ENCODE data around the gene ZC3HAV1L.

ZC3HAV1L gene

GRCh38 chr7:138987686-138988085, 48.2 kb downstream of the ZC3HAV1L start:
- Histone ChIP-seq H3K9me2 (replicated peaks; ENCODE audit: insufficient read depth, low read length) (no peaks in the 10 kb centered on the region), H3K9me3 (replicated peaks; ENCODE audit: insufficient read depth, low read length) (no peaks in the 10 kb centered on the region), H3K27ac (ENCODE audit: low read length) (no peak overlapping the region), H3K36me3 (replicated peaks; ENCODE audit: insufficient read depth, low read length) (no peaks in the 10 kb centered on the region), H3K27me3 (replicated peaks; ENCODE audit: insufficient read depth, low read length) (no peaks in the 10 kb centered on the region), H3F3A (ENCODE audit: insufficient read depth, low read length) (no peaks in the 10 kb centered on the region), H3K4me3 (ENCODE audit: low read length) (no peak overlapping the region), H2AFZ (ENCODE audit: low read length) (no peak overlapping the region), H4K20me1 (ENCODE audit: insufficient read depth, low read length) (no peaks in the 10 kb centered on the region), H3K79me2 (ENCODE audit: low read length) (no peaks in the 10 kb centered on the region), H3K4me1 (ENCODE audit: low read length) (no peaks in the 10 kb centered on the region), H3K4me2 (ENCODE audit: low read depth, low read length) (no peak overlapping the region), H3K9ac (ENCODE audit: low read length) (no peak overlapping the region)
- no peak for DNase-seq
- TF ChIP-seq CTCF (IDR thresholded peaks at IDR 0.05; ENCODE audit: low read length), result no peak
- TF ChIP-seq EZH2 (optimal IDR thresholded peaks at IDR 0.05; ENCODE audit: low read depth, low read length), result no peak
- TF ChIP-seq EZH2phosphoT487 (IDR thresholded peaks at IDR 0.05; ENCODE audit: low read length), result no peak

- peak overlapping the region; percentile 94 for H3K4me2 ChIP-seq (ENCODE audit: low read depth, low read length)
- no peak for DNase-seq
These were observed 53.6 kb downstream of the ZC3HAV1L start for GRCh38 chr7:138982204-138982623.

GRCh38 chr7:138981332-138982203, 54.3 kb downstream of the ZC3HAV1L start, which contains the start of gene KIAA1549:
Gene KIAA1549, minus strand, starts transcription at chr7:138981389. Its CDS starts 120 bp downstream, at chr7:138981269.
- peak within 1 kb of the TSS; percentile 72 for H3K4me3 ChIP-seq (ENCODE audit: low read length)
- peak within 1 kb of the TSS; percentile 94 for H3K4me2 ChIP-seq (ENCODE audit: low read depth, low read length)
- H3F3A ChIP-seq (ENCODE audit: insufficient read depth, low read length), result peaks cover 4% of the 10 kb centered on the region
- TF ChIP-seq CTCF (IDR thresholded peaks at IDR 0.05; ENCODE audit: low read length) (no peak), EZH2 (optimal IDR thresholded peaks at IDR 0.05; ENCODE audit: low read depth, low read length) (no peak), EZH2phosphoT487 (IDR thresholded peaks at IDR 0.05; ENCODE audit: low read length) (no peak)
- no peaks in the 10 kb centered on the region for H3K36me3 ChIP-seq (replicated peaks; ENCODE audit: insufficient read depth, low read length)
- H3K27me3 ChIP-seq (replicated peaks; ENCODE audit: insufficient read depth, low read length), result no peaks in the 10 kb centered on the region
- H2AFZ ChIP-seq (ENCODE audit: low read length), result peak within 1 kb of the TSS; percentile 87
- no peaks in the 10 kb centered on the region for H3K9me3 ChIP-seq (replicated peaks; ENCODE audit: insufficient read depth, low read length)
- peaks cover 12% of the 10 kb centered on the region for H3K4me1 ChIP-seq (ENCODE audit: low read length)
- H3K9ac ChIP-seq (ENCODE audit: low read length), result peak within 1 kb of the TSS; percentile 60; the same call in 1 of the 2 replicates
- 0 out of 2 replicates have a peak, but pooled peaks cover 10% of the 10 kb centered on the region for H3K79me2 ChIP-seq (ENCODE audit: low read length)
- H4K20me1 ChIP-seq (ENCODE audit: insufficient read depth, low read length), result no peaks in the 10 kb centered on the region
- DNase-seq, result peak; percentile 87
- H3K9me2 ChIP-seq (replicated peaks; ENCODE audit: insufficient read depth, low read length), result no peaks in the 10 kb centered on the region
- no peak within 1 kb of the TSS for H3K27ac ChIP-seq (ENCODE audit: low read length)

More at GRCh38 chr7:138982204-138982623, 53.6 kb downstream of the ZC3HAV1L start:
- 0 out of 2 replicates have a peak, but pooled peaks cover 7% of the 10 kb centered on the region for H3K79me2 ChIP-seq (ENCODE audit: low read length)
- no peaks in the 10 kb centered on the region for H3K9me3 ChIP-seq (replicated peaks; ENCODE audit: insufficient read depth, low read length)
- H3K36me3 ChIP-seq (replicated peaks; ENCODE audit: insufficient read depth, low read length), result no peaks in the 10 kb centered on the region
- no peaks in the 10 kb centered on the region for H4K20me1 ChIP-seq (ENCODE audit: insufficient read depth, low read length)
- peaks cover 12% of the 10 kb centered on the region for H3K4me1 ChIP-seq (ENCODE audit: low read length)
- H3K4me3 ChIP-seq (ENCODE audit: low read length), result peak overlapping the region; percentile 72
- H3K9me2 ChIP-seq (replicated peaks; ENCODE audit: insufficient read depth, low read length), result no peaks in the 10 kb centered on the region
- peak overlapping the region; percentile 87 for H2AFZ ChIP-seq (ENCODE audit: low read length)
- H3K27me3 ChIP-seq (replicated peaks; ENCODE audit: insufficient read depth, low read length), result no peaks in the 10 kb centered on the region
- TF ChIP-seq EZH2 (optimal IDR thresholded peaks at IDR 0.05; ENCODE audit: low read depth, low read length) (no peak), CTCF (IDR thresholded peaks at IDR 0.05; ENCODE audit: low read length) (no peak), EZH2phosphoT487 (IDR thresholded peaks at IDR 0.05; ENCODE audit: low read length) (no peak)
- no peak overlapping the region for H3K27ac ChIP-seq (ENCODE audit: low read length)
- H3K9ac ChIP-seq (ENCODE audit: low read length), result peak overlapping the region; percentile 43; the same call in 1 of the 2 replicates
- H3F3A ChIP-seq (ENCODE audit: insufficient read depth, low read length), result peaks cover 4% of the 10 kb centered on the region

Measured in MM.1S (cell line).